Common myeloid progenitor, CD34-positive (primary cell): ENCODE measurements around the gene HLA-DMB.

Experiments
- CTCF ChIA-PET: fragments of 350-600 bp; sonication (Branson Sonifier 250); formaldehyde crosslinking; loops from one replicate; lab custom pipeline; 2021; ENCODE audit warnings: antibody characterized with exemption; lab: Charles Lee
- POLR2A ChIA-PET: fragments of 350-600 bp; sonication (Branson Sonifier 250); formaldehyde crosslinking; loops from one replicate; lab custom pipeline; 2021; ENCODE audit warnings: antibody characterized with exemption; lab: Charles Lee
- DNase-seq, 3 donors: peaks; one replicate each; pipeline versions ENCODE4 v3.0.0 to v3.0.0-alpha.2; 2013
- H3K27ac ChIP-seq, 2 experiments: 1 replicate in 1 of 2; 2 replicates in 1 of 2; pipeline ENCODE4 v1.7.0; 2013; ENCODE audit warnings: inconsistent platforms in 2 of 2, low read length in 2 of 2, mild to moderate bottlenecking in 2 of 2, low read depth in 1 of 2, moderate library complexity in 1 of 2; ENCODE audit not compliant: severe bottlenecking in 2 of 2, insufficient read depth in 1 of 2, poor library complexity in 1 of 2
- H3K27me3 ChIP-seq, 5 experiments: replicated peaks in 2 of 5; 1 replicate in 3 of 5; 2 replicates in 2 of 5; pipeline versions ENCODE4 v1.6.1 to v1.7.0; 2013; ENCODE audit warnings: low read length in 4 of 5, mild to moderate bottlenecking in 2 of 5, moderate library complexity in 2 of 5, inconsistent platforms in 1 of 5; ENCODE audit not compliant: insufficient read depth in 5 of 5, control insufficient read depth in 4 of 5
- H3K36me3 ChIP-seq, 4 experiments: 1 replicate in 2 of 4; 2 replicates in 2 of 4; pipeline versions ENCODE4 v1.6.1 to v1.7.0; 2013; ENCODE audit warnings: low read length in 3 of 4, control low read depth in 1 of 4, mild to moderate bottlenecking in 1 of 4; ENCODE audit not compliant: control insufficient read depth in 4 of 4, insufficient read depth in 4 of 4
- H3K4me1 ChIP-seq, 4 experiments: 1 replicate in 3 of 4; 2 replicates in 1 of 4; pipeline versions ENCODE4 v1.6.1 to v1.7.1; 2013; ENCODE audit warnings: low read length in 3 of 4, mild to moderate bottlenecking in 3 of 4, control low read depth in 1 of 4, inconsistent platforms in 1 of 4, moderate library complexity in 1 of 4; ENCODE audit not compliant: control insufficient read depth in 4 of 4, insufficient read depth in 4 of 4; ENCODE audit errors: control extremely low read depth in 1 of 4
- H3K4me3 ChIP-seq, 7 experiments: 1 replicate in 4 of 7; 2 replicates in 3 of 7; pipeline versions ENCODE4 v1.5.1 to v1.7.0; 2013; ENCODE audit warnings: mild to moderate bottlenecking in 7 of 7, low read length in 6 of 7, moderate library complexity in 6 of 7, inconsistent platforms in 2 of 7, low read depth in 2 of 7, control low read depth in 1 of 7; ENCODE audit not compliant: insufficient read depth in 4 of 7, control insufficient read depth in 1 of 7; ENCODE audit errors: extremely low read depth in 1 of 7
- H3K9me3 ChIP-seq, 5 experiments: 1 replicate in 4 of 5; 2 replicates in 1 of 5; pipeline versions ENCODE4 v1.6.1 to v1.7.1; 2013; ENCODE audit warnings: low read length in 4 of 5, mild to moderate bottlenecking in 2 of 5, inconsistent platforms in 1 of 5, low read depth in 1 of 5, moderate library complexity in 1 of 5; ENCODE audit not compliant: control insufficient read depth in 4 of 5, insufficient read depth in 2 of 5; ENCODE audit errors: control extremely low read depth in 1 of 5
- WGBS: methylation state at CpG from one replicate; pipeline ENCODE4 v1.1.5; 2013; ENCODE audit not compliant: insufficient coverage; 5-methylcytosine and 5-hydroxymethylcytosine counted together

Gene HLA-DMB

GRCh38 chr6:32937230-32937633, 3.6 kb downstream of the HLA-DMB start:
- WGBS, result 96% methylated on average over 8 of the region's 8 CpGs
- POLR2A ChIA-PET, result no interaction called here
- H3K9me3 ChIP-seq, result no peaks in the 10 kb centered on the region
- no peak overlapping the region for H3K27ac ChIP-seq
- no peak for DNase-seq
- peaks cover 19 to 44% (median 30%) of the 10 kb centered on the region in 4 experiments for H3K4me1 ChIP-seq
- peaks cover 0 to 34% (median 23%) of the 10 kb centered on the region in 4 experiments for H3K36me3 ChIP-seq
- H3K4me3 ChIP-seq, result no peak overlapping the region
- no peaks in the 10 kb centered on the region for H3K27me3 ChIP-seq
- CTCF ChIA-PET, result interaction anchor here (0.6 to 6.5 kb wide), 5 partner anchors 16 to 47 kb away, joined by 3 to 60 read pairs (median 21); partner anchors contain the start of genes BRD2 and HLA-DMA

GRCh38 chr6:32936239-32937152, 4.3 kb downstream of the HLA-DMB start:
- H3K36me3 ChIP-seq, result peaks cover 0 to 34% (median 23%) of the 10 kb centered on the region in 4 experiments
- H3K27me3 ChIP-seq, result no peaks in the 10 kb centered on the region
- WGBS, result 79% methylated on average over 7 of the region's 12 CpGs
- ChIA-PET POLR2A (interaction anchor here (0.9 to 2.3 kb wide), 2 partner anchors 35 to 37 kb away, joined by 4 to 9 read pairs; no protein-coding TSS in a partner anchor), CTCF (interaction anchor here (0.8 to 7.3 kb wide), 6 partner anchors 8 to 49 kb away, joined by 4 to 175 read pairs (median 44); partner anchors contain the start of genes BRD2 and HLA-DMA)
- no peak overlapping the region for H3K27ac ChIP-seq
- H3K4me1 ChIP-seq, result peaks cover 12 to 38% (median 23%) of the 10 kb centered on the region in 4 experiments
- H3K4me3 ChIP-seq, result no peak overlapping the region
- DNase-seq, result no peak
- H3K9me3 ChIP-seq, result no peaks in the 10 kb centered on the region

GRCh38 chr6:32935551-32936238, 5.1 kb downstream of the HLA-DMB start:
- H3K9me3 ChIP-seq, result no peaks in the 10 kb centered on the region
- ChIA-PET CTCF (interaction anchor here (0.8 to 7.3 kb wide), 8 partner anchors 8 to 50 kb away, joined by 4 to 175 read pairs (median 32); partner anchors contain the start of genes BRD2 and HLA-DMA), POLR2A (interaction anchor here (0.8 to 2.3 kb wide), 3 partner anchors 17 to 38 kb away, joined by 3 to 9 read pairs (median 4); partner anchors contain the start of gene HLA-DMA)
- H3K36me3 ChIP-seq, result peaks cover 0 to 34% (median 23%) of the 10 kb centered on the region in 4 experiments
- 94% methylated on average over 4 of the region's 4 CpGs for WGBS
- no peak overlapping the region for H3K27ac ChIP-seq
- H3K27me3 ChIP-seq, result no peaks in the 10 kb centered on the region
- H3K4me3 ChIP-seq, result no peak overlapping the region
- no peak for DNase-seq
- peaks cover 6 to 30% (median 15%) of the 10 kb centered on the region in 4 experiments for H3K4me1 ChIP-seq

GRCh38 chr6:32933661-32934085, 7.2 kb downstream of the HLA-DMB start:
- peaks cover 0 to 18% (median under 1%) of the 10 kb centered on the region in 4 experiments for H3K4me1 ChIP-seq
- peaks cover 0 to 34% (median 23%) of the 10 kb centered on the region in 4 experiments for H3K36me3 ChIP-seq
- H3K27me3 ChIP-seq, result no peaks in the 10 kb centered on the region
- ChIA-PET POLR2A (interaction anchor here (1.5 to 2.4 kb wide), 2 partner anchors 38 to 51 kb away, joined by 6 to 19 read pairs; no protein-coding TSS in a partner anchor), CTCF (interaction anchor here (0.7 to 7.3 kb wide), 29 partner anchors 8 to 243 kb away, joined by 3 to 175 read pairs (median 5); partner anchors contain the start of genes BRD2 and HLA-DMA)
- no peaks in the 10 kb centered on the region for H3K9me3 ChIP-seq
- no CpG with 5 or more reads among the region's 3 CpGs for WGBS
- peak; percentile 76 to 81 (median 76) for DNase-seq
- no peak overlapping the region for H3K4me3 ChIP-seq
- no peak overlapping the region for H3K27ac ChIP-seq

GRCh38 chr6:32932132-32932868, 8.5 kb downstream of the HLA-DMB start:
- DNase-seq, result no peak
- H3K9me3 ChIP-seq, result no peaks in the 10 kb centered on the region
- H3K36me3 ChIP-seq, result peaks cover 0 to 25% (median 16%) of the 10 kb centered on the region in 4 experiments
- no peak overlapping the region for H3K4me3 ChIP-seq
- WGBS, result 92% methylated on average over 6 of the region's 7 CpGs
- POLR2A ChIA-PET, result interaction anchor here (0.6 to 2.4 kb wide), 4 partner anchors 15 to 40 kb away, joined by 3 to 19 read pairs (median 6); partner anchors contain the start of gene HLA-DMA
- no peak overlapping the region for H3K27ac ChIP-seq
- peaks cover 0 to 14% (median 0%) of the 10 kb centered on the region in 4 experiments for H3K4me1 ChIP-seq
- H3K27me3 ChIP-seq, result no peaks in the 10 kb centered on the region
- CTCF ChIA-PET, result interaction anchor here (0.6 to 7.3 kb wide), 17 partner anchors 10 to 119 kb away, joined by 3 to 175 read pairs (median 6); partner anchors contain the start of genes BRD2 and HLA-DMA

GRCh38 chr6:32931211-32931610, 9.6 kb downstream of the HLA-DMB start:
- H3K9me3 ChIP-seq, result no peaks in the 10 kb centered on the region
- 0% methylated on average over 1 of the region's 1 CpG for WGBS
- no peak overlapping the region for H3K4me3 ChIP-seq
- CTCF ChIA-PET, result interaction anchor here (1.0 to 7.3 kb wide), 6 partner anchors 13 to 54 kb away, joined by 4 to 175 read pairs (median 26); partner anchors contain the start of genes BRD2 and HLA-DMA
- H3K36me3 ChIP-seq, result peaks cover 0 to 17% (median 13%) of the 10 kb centered on the region in 4 experiments
- DNase-seq, result no peak
- POLR2A ChIA-PET, result interaction anchor here (2.2 kb wide), 1 partner anchor 22 kb away, joined by 5 read pairs; the partner anchor contains the start of gene HLA-DMA
- H3K27me3 ChIP-seq, result no peaks in the 10 kb centered on the region
- H3K27ac ChIP-seq, result no peak overlapping the region
- peaks cover 0 to 5% (median 0%) of the 10 kb centered on the region in 4 experiments for H3K4me1 ChIP-seq
